OCI-LY7 (cell line): Measurements from ENCODE around the gene TLL2.

Source experiments
- EZH2phosphoT487 ChIP-seq: fragments of 200-600 bp; sonication (generic); IDR thresholded peaks from 2 replicates; pipeline ENCODE4 v1.6.1; 2018; ENCODE audit warnings: low read depth, borderline replicate concordance, mild to moderate bottlenecking, mixed run types, antibody characterized with exemption, low read length, moderate library complexity, mixed read lengths
- TF ChIP-seq, protein P1 (sequence below): fragments of 200-600 bp; sonication (generic); conservative IDR thresholded peaks from 2 replicates; pipeline ENCODE4 v1.5.1; 2014; ENCODE audit warnings: mild to moderate bottlenecking, antibody characterized with exemption, low read length, moderate library complexity, mixed read lengths

DNA sequence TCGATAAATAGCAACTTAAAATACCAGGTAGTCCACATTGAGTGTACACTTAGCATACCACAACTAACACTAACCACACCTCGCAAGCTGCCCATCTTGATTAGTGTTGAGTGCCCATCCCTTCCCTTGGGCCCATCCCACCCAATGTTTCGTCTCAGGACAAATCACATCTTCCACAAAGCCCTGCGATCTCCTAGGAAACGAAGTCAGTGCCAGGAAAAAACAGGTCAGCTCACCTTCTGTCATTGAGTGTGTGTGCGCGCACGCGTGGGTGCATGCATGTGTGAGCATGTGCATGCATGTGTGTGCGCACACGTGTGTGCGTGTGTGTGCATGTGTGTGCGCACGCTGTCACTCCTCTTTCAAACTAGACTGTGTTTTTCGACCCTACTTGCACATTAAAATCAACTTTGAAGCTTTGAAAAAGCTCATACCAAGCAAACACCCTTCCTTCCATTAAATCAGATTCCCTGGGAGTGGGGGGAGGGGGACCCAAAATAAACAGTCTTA is 106.1 kb downstream of the TLL2 start:
- TF ChIP-seq, protein P1, sequence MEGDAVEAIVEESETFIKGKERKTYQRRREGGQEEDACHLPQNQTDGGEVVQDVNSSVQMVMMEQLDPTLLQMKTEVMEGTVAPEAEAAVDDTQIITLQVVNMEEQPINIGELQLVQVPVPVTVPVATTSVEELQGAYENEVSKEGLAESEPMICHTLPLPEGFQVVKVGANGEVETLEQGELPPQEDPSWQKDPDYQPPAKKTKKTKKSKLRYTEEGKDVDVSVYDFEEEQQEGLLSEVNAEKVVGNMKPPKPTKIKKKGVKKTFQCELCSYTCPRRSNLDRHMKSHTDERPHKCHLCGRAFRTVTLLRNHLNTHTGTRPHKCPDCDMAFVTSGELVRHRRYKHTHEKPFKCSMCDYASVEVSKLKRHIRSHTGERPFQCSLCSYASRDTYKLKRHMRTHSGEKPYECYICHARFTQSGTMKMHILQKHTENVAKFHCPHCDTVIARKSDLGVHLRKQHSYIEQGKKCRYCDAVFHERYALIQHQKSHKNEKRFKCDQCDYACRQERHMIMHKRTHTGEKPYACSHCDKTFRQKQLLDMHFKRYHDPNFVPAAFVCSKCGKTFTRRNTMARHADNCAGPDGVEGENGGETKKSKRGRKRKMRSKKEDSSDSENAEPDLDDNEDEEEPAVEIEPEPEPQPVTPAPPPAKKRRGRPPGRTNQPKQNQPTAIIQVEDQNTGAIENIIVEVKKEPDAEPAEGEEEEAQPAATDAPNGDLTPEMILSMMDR: no peak
- no peak for TF ChIP-seq EZH2phosphoT487
